Measurements from ENCODE around the gene SEPTIN10. TPM values are rescaled to one million over a fixed set of nuclear protein-coding genes. Genes with fewer than 3 reads are reported as not detected.
"Not testable (repeated sequence)": the region's sequence is repeated elsewhere in the genome, so short reads cannot be mapped to it uniquely, and the experiment has no call there.

SEPTIN10 gene
- 26.5 and 26.6 TPM in 2 replicates for total RNA-seq (2014; rRNA removed; shearing (Covaris generic))
- 28.4 and 48.4 TPM in 2 replicates for polyA plus RNA-seq (2015; cell fraction: cytosol; rRNA removed)
- polyA plus RNA-seq (2015; cell fraction: nucleus; rRNA removed) = 27.0 and 33.3 TPM in 2 replicates

DNA sequence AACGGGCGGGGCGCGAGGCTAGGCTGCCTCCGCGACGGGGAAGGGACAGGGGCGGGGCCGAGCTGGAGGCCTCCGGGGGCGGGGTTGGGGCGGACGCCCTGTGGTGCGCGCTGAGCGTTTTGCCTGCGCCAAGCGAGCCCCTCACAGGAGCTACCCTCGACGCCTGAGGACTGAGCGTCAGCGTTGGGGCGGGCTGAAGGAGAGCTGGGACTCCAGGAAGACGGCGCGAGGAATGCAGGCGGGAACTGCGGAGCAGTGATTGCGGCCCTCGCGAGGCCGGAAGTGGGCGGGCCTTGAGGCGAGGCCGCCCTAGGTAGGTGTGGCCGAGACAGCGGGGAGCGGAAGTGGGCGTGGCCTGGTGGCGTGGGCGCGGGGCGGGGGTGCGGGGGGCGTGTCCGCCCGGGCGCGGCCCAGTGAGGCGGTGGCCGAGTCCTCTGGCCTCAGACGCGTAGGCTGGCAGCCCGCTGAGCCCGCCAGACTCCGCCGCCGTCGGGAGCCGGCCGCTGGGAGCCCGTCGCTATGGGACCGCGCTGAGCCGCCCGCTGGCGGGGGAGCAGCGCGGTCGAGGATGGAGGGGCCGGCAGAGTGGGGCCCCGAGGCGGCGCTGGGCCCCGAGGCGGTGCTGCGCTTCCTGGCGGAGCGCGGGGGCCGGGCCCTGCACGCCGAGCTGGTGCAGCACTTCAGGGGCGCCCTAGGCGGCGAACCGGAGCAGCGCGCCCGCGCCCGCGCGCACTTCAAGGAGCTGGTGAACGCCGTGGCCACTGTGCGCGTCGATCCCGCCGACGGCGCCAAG is at the start of gene SEPTIN10, which contains the start of gene SOWAHC:
TSS of gene SEPTIN10 (minus strand) at position 45 of the 793 bp plus-strand sequence. CDS start 139 bp downstream, outside the sequence.
TSS of gene SOWAHC (plus strand) at position 443 of the 793 bp plus-strand sequence. CDS start at position 569, 126 bp downstream.
- in situ Hi-C loops (cut with HindIII; ENCODE audit: low pct_unique_long_range_greater_than_20kb, low sequenced_read_pairs) = no loop called here
- DNase-seq (ENCODE audit: low read depth, low spot score) = peak; percentile 97

DNA sequence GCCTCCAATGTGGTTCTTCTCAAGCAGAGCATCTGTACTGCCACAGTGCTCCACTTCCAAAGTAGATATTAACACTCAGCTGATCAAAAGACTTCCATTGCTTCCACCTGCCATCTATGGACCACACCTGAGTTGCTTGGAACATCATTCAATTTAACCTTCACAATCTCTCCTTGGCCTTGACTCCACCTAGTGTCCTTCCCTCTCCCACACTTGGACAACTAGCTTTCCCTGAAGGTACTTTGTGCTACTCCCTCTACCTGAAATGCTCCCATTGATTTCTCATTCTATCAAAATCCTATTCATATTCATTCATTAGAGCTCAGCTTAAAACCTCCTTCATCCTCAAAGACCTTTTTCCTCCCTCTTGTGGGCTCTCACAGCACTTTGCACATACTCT is 49.1 kb upstream of the SEPTIN10 start:
- in situ Hi-C loops (cut with HindIII; ENCODE audit: low pct_unique_long_range_greater_than_20kb, low sequenced_read_pairs) = no loop called here
- DNase-seq (ENCODE audit: low read depth, low spot score) = peak; percentile 32

DNA sequence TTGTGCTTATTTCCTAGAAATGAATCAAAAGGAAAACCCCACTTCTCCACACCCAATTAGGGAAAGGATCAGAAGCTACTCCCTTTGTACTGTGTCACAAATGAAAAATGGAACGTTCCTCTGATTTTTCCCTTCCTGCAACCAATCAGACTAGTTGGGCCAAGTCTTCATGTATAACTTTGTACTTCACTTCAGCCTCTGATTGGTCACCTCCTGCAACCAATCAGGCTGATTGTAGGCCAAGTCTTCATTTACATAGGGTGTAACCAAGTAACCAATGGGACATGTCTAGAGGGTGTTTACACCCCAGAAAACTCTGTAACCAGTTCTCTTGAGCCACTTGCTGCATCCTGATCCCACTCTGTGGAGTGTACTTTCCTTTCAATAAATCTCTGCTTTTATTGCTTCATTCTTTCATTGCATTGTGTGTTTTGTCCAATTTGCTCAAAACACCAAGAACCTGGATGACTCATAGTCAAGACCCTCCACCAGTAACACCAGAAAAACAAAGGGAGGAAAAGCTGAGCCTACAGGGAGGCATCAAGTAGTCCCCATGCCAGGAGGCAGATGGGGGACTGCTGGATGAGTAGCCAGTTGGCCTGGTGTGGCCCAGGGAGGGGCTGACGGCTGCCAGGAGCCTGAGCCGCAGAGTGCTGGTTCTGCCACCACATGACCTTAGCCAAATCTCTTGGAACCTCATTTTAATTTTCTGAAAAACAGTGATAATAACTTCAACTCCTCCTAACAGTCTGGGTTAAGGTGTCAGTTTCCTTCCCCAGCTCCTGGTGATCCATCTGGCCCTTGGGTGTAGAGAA is 46.5 kb upstream of the SEPTIN10 start:
- peak; percentile 27 for DNase-seq (ENCODE audit: low read depth, low spot score)
- in situ Hi-C loops (cut with HindIII; ENCODE audit: low pct_unique_long_range_greater_than_20kb, low sequenced_read_pairs) = no loop called here

DNA sequence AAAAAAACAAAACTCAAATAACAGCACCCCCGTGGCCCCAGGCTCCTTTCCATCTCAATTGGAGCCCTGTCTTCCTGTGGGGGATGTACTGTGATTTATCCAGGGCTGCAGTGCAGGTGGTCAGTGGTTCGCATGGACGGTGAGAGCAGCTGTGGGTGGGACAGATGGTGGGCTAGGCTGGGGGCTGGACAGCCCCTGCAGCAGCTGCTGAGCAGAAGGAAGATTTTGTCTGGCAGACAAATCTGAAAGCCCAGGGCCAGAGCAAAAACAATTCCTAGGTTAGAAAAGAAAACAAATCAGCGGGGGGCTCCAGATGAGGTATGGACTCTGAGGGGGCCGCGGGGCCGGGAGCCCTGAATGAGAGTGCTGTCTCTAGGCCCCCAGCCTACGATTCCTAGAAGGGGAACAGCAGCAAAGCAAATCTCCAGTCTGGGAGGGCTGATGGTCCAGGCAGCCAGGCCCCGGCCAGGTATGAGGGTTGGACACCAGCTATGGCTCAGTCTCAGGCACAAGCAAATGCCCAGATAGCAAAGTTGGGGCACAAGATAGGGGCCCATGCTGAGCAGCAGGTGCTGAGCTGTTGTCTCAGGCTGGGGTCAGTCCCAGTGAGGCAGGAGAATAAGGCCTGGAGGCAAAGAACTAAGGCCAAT is 45.8 kb upstream of the SEPTIN10 start:
- in situ Hi-C loops (cut with HindIII; ENCODE audit: low pct_unique_long_range_greater_than_20kb, low sequenced_read_pairs) = no loop called here
- DNase-seq (ENCODE audit: low read depth, low spot score) = no peak

DNA sequence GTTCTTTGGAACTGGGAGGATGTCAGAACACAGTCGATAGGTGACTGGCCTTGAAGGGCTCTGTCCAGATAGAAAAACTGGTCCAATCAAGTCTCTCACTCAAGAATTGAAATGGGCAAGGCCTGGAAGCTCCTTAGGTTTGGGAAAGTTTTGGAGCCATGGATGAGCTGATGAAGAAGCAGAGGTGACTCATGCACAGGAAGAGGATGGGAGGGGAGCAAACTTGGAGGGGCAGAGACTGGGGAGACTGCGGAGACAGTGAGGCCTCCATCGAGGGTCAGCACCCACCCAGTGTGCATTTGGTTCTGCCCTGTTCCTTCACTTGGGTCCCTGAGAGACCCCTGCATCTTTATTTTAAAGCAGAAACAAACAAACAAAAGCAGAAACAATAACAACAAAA is 41.5 kb upstream of the SEPTIN10 start:
- DNase-seq (ENCODE audit: low read depth, low spot score) = no peak
- in situ Hi-C loops (cut with HindIII; ENCODE audit: low pct_unique_long_range_greater_than_20kb, low sequenced_read_pairs) = no loop called here

DNA sequence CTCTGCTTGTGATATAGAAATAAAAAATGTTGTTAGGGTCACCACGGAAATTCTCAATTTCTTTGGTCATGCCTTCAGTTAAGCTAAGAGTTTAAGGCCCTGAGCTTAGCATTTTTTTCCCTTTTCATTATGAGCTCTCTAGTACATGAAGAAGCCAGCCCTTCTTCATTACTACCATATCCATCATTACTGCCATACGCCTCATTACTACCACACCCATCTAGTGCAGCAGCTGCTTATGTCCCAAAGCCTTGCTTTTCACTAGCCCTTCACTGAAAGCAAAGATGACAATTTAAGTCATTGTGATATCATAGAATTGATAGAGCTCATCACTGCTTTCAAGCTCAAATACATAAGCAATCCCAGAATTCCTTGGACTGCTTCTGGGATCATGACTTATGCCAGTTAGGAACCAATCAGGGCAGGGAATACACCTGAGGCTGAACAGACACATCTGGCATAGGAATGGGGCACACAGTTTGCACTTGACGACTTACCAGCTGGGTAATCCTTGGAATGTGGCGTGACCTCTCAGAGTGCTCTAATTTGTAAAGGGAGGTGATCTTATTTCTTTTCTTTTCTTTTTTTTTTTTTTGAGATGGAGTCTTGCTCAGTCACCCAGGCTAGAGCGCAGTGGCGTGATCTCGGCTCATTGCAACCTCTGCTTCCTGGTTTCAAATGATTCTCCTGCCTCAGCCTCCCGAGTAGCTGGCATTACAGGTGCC is 40.7 kb upstream of the SEPTIN10 start:
- in situ Hi-C loops (cut with HindIII; ENCODE audit: low pct_unique_long_range_greater_than_20kb, low sequenced_read_pairs) = no loop called here
- DNase-seq (ENCODE audit: low read depth, low spot score) = no peak

DNA sequence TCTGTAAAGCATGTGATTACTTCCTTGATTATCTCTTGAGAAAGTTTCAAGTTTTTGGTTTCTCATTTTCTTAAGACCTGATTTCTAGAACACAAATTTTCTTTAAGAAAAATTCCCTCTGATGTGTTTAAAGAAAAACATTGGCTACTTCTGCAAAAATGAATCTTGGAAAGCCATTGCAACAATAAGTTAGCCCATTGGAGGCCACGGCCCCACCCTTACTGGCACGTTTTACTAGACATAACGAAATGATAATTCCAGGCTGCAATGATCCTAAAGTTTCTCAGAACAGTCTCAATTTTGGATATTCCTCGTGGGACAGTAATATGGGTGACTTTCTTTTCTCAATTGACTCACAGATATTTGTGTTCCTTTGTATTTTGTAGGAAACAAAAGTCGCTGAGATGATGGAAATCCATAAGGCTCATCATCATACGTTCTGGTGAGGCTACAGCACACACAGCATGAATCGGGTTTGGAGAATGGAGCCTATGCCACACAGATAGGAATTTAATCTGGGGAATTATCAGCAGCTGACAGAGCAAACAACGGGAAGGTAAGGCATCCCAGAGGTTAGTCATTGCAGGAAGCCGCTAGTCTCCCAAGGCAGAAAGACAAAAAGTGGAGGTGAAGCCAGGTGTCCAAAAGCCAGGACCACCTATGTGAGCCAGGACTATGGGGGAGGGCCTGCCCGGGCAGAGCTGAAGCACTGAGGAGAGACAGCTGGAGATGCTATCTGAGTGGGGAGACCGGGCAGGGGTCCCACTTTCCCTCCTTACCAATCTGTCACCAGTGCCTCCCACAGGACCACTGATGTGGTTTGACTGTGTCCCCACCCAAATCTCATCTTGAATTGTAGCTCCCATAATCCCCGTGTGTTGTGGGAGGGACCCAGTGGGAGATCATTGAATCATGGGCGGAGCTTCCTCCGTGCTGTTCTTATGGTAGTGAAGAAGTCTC is 36.2 kb upstream of the SEPTIN10 start:
- no peak for DNase-seq (ENCODE audit: low read depth, low spot score)
- in situ Hi-C loops (cut with HindIII; ENCODE audit: low pct_unique_long_range_greater_than_20kb, low sequenced_read_pairs) = no loop called here

DNA sequence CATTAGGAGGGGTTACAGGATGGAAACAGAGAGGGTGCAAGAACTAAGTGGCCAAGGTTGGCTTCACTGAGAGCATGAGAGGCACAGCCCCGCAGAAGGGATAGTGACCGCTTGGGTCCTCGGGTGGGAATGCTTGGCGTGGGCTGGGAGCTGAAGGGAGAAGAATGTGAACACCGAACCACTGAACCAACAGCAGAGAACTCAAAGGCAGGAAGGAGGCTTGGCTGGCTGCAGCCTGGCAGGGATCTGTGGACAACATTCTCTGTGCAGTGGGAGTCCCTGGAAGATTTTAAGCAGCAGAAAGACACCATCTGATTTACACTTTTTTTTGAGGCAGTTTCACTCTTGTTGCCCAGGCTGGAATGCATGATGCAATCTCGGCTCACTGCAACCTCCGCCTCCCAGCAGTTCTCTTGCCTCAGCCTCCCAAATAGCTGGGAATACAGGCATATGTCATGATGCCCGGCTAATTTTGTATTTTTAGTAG is 34.3 kb upstream of the SEPTIN10 start:
- DNase-seq (ENCODE audit: low read depth, low spot score) = no peak
- in situ Hi-C loops (cut with HindIII; ENCODE audit: low pct_unique_long_range_greater_than_20kb, low sequenced_read_pairs) = no loop called here

DNA sequence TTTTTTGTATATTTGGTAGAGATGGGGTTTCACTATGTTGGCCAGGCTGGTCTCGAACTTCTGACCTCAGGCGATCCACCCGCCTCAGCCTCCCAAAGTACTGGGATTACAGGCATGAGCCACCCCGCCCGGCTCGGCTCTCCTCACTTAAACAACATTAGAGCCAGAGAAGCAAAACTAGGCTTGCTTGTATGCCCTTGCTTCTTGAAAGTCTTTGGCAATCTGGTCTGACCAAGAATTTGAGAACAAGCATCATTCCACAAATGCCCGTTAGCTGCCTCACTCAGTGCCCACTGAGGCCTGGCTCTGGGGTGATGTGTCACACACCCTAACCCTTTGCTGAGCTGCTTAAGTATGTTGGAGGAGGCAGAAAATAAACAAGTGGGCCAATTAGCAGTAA is 33.9 kb upstream of the SEPTIN10 start:
- in situ Hi-C loops (cut with HindIII; ENCODE audit: low pct_unique_long_range_greater_than_20kb, low sequenced_read_pairs) = no loop called here

DNA sequence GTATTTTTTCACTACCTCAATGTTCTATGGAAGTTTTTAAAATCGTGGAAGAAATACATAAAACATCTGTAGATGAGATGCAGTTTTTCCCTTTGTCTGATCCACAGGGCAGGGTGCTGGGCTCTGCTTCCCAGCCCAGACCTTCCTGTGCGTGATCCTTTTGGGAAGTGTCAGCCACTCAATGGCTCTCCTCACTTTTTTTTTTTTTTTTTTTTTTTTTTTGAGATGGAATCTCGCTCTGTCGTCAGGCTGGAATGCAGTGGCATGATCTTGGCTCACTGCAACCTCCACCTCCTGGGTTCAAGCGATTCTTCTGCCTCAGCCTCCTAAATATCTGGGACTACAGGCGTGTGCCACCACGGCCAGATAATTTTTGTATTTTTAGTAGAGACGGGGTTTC is 33.2 kb upstream of the SEPTIN10 start:
- no peak for DNase-seq (ENCODE audit: low read depth, low spot score)
- in situ Hi-C loops (cut with HindIII; ENCODE audit: low pct_unique_long_range_greater_than_20kb, low sequenced_read_pairs) = no loop called here

More for the DNA sequence above, 33.9 kb upstream of the SEPTIN10 start:
- no peak for DNase-seq (ENCODE audit: low read depth, low spot score)

DNA sequence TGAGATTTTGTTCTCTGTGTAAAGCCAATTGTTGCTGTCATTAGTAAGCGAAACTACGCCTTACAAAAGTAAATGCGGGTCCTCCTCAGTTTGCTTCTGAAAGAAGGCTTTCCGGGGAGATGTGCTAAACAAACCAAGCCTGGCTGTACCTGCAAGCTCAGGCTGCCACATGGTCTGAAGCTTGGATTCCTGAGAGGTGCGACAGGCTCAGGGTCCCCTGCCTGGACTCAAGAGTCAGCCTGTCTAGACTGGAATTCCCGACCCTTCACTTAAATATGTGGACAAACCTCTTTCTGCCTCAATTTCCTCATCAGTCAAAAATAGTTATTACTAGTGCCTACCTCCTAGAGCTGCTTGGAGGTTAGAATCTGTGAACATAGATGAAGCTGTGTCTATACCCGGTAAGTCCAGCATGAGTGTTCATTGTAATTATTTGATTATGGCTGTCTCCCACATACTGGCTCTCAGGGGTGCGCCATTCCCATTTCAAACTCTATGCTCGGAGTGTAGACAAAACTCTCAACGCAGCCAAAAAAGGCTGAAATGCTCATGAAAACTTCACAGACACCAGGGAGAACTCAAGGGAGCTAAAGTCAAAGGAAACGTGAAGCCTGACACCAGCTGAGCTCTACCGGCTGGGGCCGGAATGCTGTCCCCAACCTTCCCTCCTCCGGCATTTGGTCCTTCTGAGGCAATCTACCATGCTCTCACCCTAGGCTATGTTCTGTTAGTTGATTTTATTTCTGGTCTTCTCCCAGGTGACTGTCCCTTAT is 31.8 kb upstream of the SEPTIN10 start:
- in situ Hi-C loops (cut with HindIII; ENCODE audit: low pct_unique_long_range_greater_than_20kb, low sequenced_read_pairs) = no loop called here
- no peak for DNase-seq (ENCODE audit: low read depth, low spot score)

DNA sequence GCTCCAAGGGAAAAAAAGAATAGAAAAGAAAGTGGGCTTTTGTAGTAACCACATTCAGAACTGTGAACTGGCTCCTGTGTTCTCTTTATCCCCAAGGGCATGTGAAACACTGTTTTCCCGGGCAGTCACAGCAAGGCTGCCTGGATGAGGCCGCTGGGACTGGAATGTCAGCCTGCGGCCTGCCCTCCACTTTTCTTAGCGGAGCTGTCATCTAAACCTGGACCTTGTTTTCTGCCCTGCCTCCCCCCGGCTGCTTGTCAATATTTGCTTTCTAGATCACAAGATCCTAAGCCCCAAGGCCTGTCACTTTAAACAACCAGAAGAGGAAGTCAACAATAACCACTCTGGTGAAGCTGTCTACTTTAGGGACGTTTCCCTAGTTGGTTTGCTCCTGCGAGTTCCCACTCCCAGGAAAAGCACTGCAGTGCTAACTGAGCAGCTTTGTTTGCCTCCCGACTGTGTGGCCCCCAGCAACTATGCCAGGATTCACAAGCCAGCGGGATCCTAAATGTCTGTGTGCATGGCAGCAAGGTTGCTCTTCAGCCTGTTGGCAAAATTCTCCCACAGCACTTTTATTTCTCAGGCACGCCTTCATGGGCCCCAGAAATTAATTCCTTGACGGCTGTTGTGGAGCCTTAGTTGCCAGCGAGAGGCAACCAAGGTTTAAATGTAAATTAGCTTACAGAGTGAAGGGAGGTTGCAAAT is 31.0 kb upstream of the SEPTIN10 start:
- DNase-seq (ENCODE audit: low read depth, low spot score) = peak; percentile 78
- in situ Hi-C loops (cut with HindIII; ENCODE audit: low pct_unique_long_range_greater_than_20kb, low sequenced_read_pairs) = no loop called here

DNA sequence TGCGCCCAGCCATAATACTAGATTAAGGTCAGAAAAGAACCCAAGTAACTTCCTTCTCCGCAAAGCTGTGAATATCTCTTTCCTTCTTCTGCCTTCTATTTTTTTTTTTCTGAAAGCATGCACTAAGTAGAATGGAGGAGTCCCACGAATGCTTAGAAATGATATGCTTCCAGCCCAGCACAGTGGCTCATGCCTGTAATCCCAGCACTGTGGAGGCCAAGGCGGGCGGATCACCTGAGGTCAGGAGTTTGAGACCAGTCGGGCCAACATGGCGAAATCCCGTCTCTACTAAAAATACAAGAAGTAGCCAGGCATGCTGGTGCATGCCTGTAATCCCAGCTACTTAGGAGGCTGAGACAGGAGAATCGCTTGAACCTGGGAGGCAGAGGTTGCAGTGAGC is 26.2 kb upstream of the SEPTIN10 start:
- DNase-seq (ENCODE audit: low read depth, low spot score); in situ Hi-C loops (cut with HindIII; ENCODE audit: low pct_unique_long_range_greater_than_20kb, low sequenced_read_pairs): not testable (repeated sequence)

DNA sequence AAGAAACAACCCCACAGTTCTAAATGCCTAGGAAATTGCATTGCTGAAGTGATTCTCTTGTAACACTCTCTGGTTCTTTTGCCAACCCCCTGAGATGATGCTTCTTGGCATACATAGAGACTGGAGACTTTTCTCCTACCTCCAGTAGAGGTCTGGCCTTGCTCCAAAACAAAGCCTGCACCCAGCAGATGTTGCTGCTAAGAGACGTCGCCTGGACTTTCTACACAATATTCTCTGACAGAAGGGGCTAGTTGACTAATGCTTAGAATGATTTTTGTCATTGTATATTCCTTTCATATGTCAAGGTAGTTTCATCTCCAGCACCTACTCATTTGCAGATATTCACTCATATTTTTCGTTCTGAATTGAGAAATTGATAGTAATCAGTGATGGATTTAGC is 25.0 kb upstream of the SEPTIN10 start:
- in situ Hi-C loops (cut with HindIII; ENCODE audit: low pct_unique_long_range_greater_than_20kb, low sequenced_read_pairs) = no loop called here
- no peak for DNase-seq (ENCODE audit: low read depth, low spot score)
